ENCODE results near the gene ANO2. TPM values are rescaled to one million over a fixed set of nuclear protein-coding genes. Genes with fewer than 3 reads are reported as not detected.

Gene ANO2
- total RNA-seq, 1 donor from 2014 or later = not detected

GRCh38 chr12:5778821-5779220, 166.2 kb downstream of the ANO2 start:
- no peaks in the 10 kb centered on the region for H3K36me3 ChIP-seq (ENCODE audit: control insufficient read depth, insufficient read depth, low read length)

GRCh38 chr12:5777451-5777850, 167.6 kb downstream of the ANO2 start:
- no peaks in the 10 kb centered on the region for H3K27me3 ChIP-seq (ENCODE audit: control insufficient read depth, insufficient read depth, low read length)
- no peaks in the 10 kb centered on the region for H3K36me3 ChIP-seq (ENCODE audit: control insufficient read depth, insufficient read depth, low read length)
- no peak for DNase-seq (ENCODE audit: low read depth)
- TF ChIP-seq CTCF (IDR thresholded peaks at IDR 0.05; ENCODE audit: insufficient read depth, low read length, severe bottlenecking) = no peak
- H3K4me3 ChIP-seq (ENCODE audit: low read depth, low read length) = no peak overlapping the region
- FAIRE-seq = no peak

More at GRCh38 chr12:5778821-5779220, 166.2 kb downstream of the ANO2 start:
- DNase-seq (ENCODE audit: low read depth) (no peak), FAIRE-seq (no peak)
- no peak overlapping the region for H3K4me3 ChIP-seq (ENCODE audit: low read depth, low read length)
- no peaks in the 10 kb centered on the region for H3K27me3 ChIP-seq (ENCODE audit: control insufficient read depth, insufficient read depth, low read length)
- TF ChIP-seq CTCF (IDR thresholded peaks at IDR 0.05; ENCODE audit: insufficient read depth, low read length, severe bottlenecking) = no peak

- no peak for TF ChIP-seq CTCF (IDR thresholded peaks at IDR 0.05; ENCODE audit: insufficient read depth, low read length, severe bottlenecking)
- Histone ChIP-seq H3K27me3 (ENCODE audit: control insufficient read depth, insufficient read depth, low read length) (no peaks in the 10 kb centered on the region), H3K4me3 (ENCODE audit: low read depth, low read length) (no peak overlapping the region), H3K36me3 (ENCODE audit: control insufficient read depth, insufficient read depth, low read length) (no peaks in the 10 kb centered on the region)
- FAIRE-seq (no peak), DNase-seq (ENCODE audit: low read depth) (no peak)
These were observed 169.0 kb downstream of the ANO2 start for GRCh38 chr12:5776091-5776490.

- Histone ChIP-seq H3K36me3 (ENCODE audit: control insufficient read depth, insufficient read depth, low read length) (no peaks in the 10 kb centered on the region), H3K4me3 (ENCODE audit: low read depth, low read length) (no peak overlapping the region), H3K27me3 (ENCODE audit: control insufficient read depth, insufficient read depth, low read length) (no peaks in the 10 kb centered on the region)
- FAIRE-seq (no peak), DNase-seq (ENCODE audit: low read depth) (no peak)
- no peak for TF ChIP-seq CTCF (IDR thresholded peaks at IDR 0.05; ENCODE audit: insufficient read depth, low read length, severe bottlenecking)
These were observed 171.5 kb downstream of the ANO2 start for GRCh38 chr12:5773550-5773949.

- Histone ChIP-seq H3K36me3 (ENCODE audit: control insufficient read depth, insufficient read depth, low read length) (no peaks in the 10 kb centered on the region), H3K27me3 (ENCODE audit: control insufficient read depth, insufficient read depth, low read length) (no peaks in the 10 kb centered on the region), H3K4me3 (ENCODE audit: low read depth, low read length) (no peak overlapping the region)
- FAIRE-seq = no peak
- no peak for TF ChIP-seq CTCF (IDR thresholded peaks at IDR 0.05; ENCODE audit: insufficient read depth, low read length, severe bottlenecking)
- no peak for DNase-seq (ENCODE audit: low read depth)
These were observed 173.3 kb downstream of the ANO2 start for GRCh38 chr12:5771756-5772155.

- FAIRE-seq (peak; percentile 75), DNase-seq (ENCODE audit: low read depth) (no peak)
- no peak overlapping the region for H3K4me3 ChIP-seq (ENCODE audit: low read depth, low read length)
- no peaks in the 10 kb centered on the region for H3K27me3 ChIP-seq (ENCODE audit: control insufficient read depth, insufficient read depth, low read length)
- no peak for TF ChIP-seq CTCF (IDR thresholded peaks at IDR 0.05; ENCODE audit: insufficient read depth, low read length, severe bottlenecking)
- H3K36me3 ChIP-seq (ENCODE audit: control insufficient read depth, insufficient read depth, low read length) = no peaks in the 10 kb centered on the region
These were observed 174.3 kb downstream of the ANO2 start for GRCh38 chr12:5770727-5771126.

Measured in bronchial epithelial cell (primary cell).